Measurements from ENCODE around the gene CHD9. TPM values are rescaled to one million over a fixed set of nuclear protein-coding genes. Genes with fewer than 3 reads are reported as not detected.

Gene CHD9
- total and polyA plus RNA-seq, 4 donors: 6.2 to 46.6 (median 32.5) TPM

DNA sequence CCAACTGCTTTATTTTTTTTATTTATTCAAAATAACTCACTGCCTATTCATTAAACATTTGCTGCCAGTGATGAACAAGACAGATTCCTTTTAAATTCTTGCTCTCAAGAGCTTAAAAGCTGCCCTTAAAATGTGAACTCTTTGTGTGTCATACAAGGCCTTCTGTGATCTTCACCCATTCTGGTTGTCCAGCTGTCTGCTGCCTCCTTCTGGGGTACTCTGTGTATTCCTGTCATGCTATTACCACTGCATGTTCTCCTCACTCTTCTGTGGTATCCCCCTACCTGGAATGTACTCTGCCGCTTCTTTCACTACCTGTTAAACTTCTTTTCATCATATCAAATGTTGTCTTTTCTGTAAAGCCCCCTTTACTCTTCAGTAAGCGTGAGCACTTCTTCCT, 165.8 kb downstream of the CHD9 start:
- WGBS: 89% methylated on average over 2 of the region's 2 CpGs
- DNase-seq (ENCODE audit: low spot score): no peak
- H3K9me3 ChIP-seq (ENCODE audit: control insufficient read depth in 4 of 4, low read length in 3 of 4): no peaks in the 10 kb centered on the region
- H3K27ac ChIP-seq (ENCODE audit: low read depth in 1 of 2, low read length in 2 of 2): no peak overlapping the region
- H3K4me1 ChIP-seq (ENCODE audit: control insufficient read depth in 4 of 4, insufficient read depth in 4 of 4, low read length in 3 of 4): peaks cover 0 to 7% (median 1%) of the 10 kb centered on the region in 4 donors
- H3K9ac ChIP-seq (ENCODE audit: low read depth in 1 of 2, low read length in 2 of 2): no peak overlapping the region
- no peaks in the 10 kb centered on the region for H3K27me3 ChIP-seq (ENCODE audit: control insufficient read depth in 4 of 4, insufficient read depth in 4 of 4, low read length in 3 of 4)
- H3K4me3 ChIP-seq (ENCODE audit: low read depth in 1 of 3, low read length in 3 of 3): no peak overlapping the region
- TF ChIP-seq, protein P1, sequence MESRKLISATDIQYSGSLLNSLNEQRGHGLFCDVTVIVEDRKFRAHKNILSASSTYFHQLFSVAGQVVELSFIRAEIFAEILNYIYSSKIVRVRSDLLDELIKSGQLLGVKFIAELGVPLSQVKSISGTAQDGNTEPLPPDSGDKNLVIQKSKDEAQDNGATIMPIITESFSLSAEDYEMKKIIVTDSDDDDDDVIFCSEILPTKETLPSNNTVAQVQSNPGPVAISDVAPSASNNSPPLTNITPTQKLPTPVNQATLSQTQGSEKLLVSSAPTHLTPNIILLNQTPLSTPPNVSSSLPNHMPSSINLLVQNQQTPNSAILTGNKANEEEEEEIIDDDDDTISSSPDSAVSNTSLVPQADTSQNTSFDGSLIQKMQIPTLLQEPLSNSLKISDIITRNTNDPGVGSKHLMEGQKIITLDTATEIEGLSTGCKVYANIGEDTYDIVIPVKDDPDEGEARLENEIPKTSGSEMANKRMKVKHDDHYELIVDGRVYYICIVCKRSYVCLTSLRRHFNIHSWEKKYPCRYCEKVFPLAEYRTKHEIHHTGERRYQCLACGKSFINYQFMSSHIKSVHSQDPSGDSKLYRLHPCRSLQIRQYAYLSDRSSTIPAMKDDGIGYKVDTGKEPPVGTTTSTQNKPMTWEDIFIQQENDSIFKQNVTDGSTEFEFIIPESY (IDR thresholded peaks at IDR 0.05): no peak
- TF ChIP-seq RAD21 (IDR thresholded peaks at IDR 0.05): peak in 1 of 2 donors; percentile 49
- peaks cover 0 to 16% (median 5%) of the 10 kb centered on the region in 4 donors for H3K36me3 ChIP-seq (ENCODE audit: control insufficient read depth in 4 of 4, insufficient read depth in 3 of 4, low read depth in 1 of 4, low read length in 3 of 4)

DNA sequence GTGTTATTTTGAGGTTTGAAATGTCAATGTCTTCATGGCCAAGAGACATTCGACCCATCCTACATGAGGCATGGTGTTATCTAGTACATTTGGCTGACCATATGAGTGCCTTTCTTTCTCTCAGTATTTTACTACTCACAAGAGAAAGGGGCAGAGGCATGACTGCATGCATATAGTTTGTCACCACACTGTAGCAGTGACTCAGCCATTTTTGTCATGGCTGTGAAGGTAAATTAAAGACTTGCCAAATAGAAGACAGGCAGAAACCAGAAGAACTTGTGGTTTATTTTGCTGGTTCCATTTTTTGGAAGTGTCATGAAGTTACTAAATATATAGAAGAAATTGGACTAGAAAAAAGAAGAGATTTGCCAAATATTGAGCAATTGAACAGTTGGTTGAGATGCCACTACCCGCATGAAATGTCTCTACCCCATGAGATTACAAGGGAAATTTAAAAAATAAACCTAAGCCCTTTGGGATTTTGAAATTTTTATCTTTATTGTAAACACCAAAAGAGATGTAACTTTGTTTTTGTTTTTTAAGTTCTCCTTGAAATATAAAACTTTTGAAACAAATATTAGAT, 170.3 kb downstream of the CHD9 start:
- Histone ChIP-seq H3K4me3 (ENCODE audit: low read depth in 1 of 3, low read length in 3 of 3) (no peak overlapping the region), H3K27me3 (ENCODE audit: control insufficient read depth in 4 of 4, insufficient read depth in 4 of 4, low read length in 3 of 4) (no peaks in the 10 kb centered on the region), H3K9me3 (ENCODE audit: control insufficient read depth in 4 of 4, low read length in 3 of 4) (no peaks in the 10 kb centered on the region), H3K27ac (ENCODE audit: low read depth in 1 of 2, low read length in 2 of 2) (no peak overlapping the region), H3K4me1 (ENCODE audit: control insufficient read depth in 4 of 4, insufficient read depth in 4 of 4, low read length in 3 of 4) (peaks cover 0 to 4% (median under 1%) of the 10 kb centered on the region in 4 donors), H3K36me3 (ENCODE audit: control insufficient read depth in 4 of 4, insufficient read depth in 3 of 4, low read depth in 1 of 4, low read length in 3 of 4) (peaks cover 2 to 35% (median 27%) of the 10 kb centered on the region in 4 donors), H3K9ac (ENCODE audit: low read depth in 1 of 2, low read length in 2 of 2) (no peak overlapping the region)
- WGBS: 74% methylated on average over 2 of the region's 2 CpGs
- no peak for DNase-seq (ENCODE audit: low spot score)
- no peak for TF ChIP-seq SP1 (IDR thresholded peaks at IDR 0.05)
- TF ChIP-seq, protein P2, sequence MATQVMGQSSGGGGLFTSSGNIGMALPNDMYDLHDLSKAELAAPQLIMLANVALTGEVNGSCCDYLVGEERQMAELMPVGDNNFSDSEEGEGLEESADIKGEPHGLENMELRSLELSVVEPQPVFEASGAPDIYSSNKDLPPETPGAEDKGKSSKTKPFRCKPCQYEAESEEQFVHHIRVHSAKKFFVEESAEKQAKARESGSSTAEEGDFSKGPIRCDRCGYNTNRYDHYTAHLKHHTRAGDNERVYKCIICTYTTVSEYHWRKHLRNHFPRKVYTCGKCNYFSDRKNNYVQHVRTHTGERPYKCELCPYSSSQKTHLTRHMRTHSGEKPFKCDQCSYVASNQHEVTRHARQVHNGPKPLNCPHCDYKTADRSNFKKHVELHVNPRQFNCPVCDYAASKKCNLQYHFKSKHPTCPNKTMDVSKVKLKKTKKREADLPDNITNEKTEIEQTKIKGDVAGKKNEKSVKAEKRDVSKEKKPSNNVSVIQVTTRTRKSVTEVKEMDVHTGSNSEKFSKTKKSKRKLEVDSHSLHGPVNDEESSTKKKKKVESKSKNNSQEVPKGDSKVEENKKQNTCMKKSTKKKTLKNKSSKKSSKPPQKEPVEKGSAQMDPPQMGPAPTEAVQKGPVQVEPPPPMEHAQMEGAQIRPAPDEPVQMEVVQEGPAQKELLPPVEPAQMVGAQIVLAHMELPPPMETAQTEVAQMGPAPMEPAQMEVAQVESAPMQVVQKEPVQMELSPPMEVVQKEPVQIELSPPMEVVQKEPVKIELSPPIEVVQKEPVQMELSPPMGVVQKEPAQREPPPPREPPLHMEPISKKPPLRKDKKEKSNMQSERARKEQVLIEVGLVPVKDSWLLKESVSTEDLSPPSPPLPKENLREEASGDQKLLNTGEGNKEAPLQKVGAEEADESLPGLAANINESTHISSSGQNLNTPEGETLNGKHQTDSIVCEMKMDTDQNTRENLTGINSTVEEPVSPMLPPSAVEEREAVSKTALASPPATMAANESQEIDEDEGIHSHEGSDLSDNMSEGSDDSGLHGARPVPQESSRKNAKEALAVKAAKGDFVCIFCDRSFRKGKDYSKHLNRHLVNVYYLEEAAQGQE (IDR thresholded peaks at IDR 0.05): no peak
- TF ChIP-seq EGR1 (IDR thresholded peaks at IDR 0.05; ENCODE audit: low read depth in 2 of 2): no peak
- TF ChIP-seq NR2F2 (IDR thresholded peaks at IDR 0.05): no peak
- TF ChIP-seq, protein P3, sequence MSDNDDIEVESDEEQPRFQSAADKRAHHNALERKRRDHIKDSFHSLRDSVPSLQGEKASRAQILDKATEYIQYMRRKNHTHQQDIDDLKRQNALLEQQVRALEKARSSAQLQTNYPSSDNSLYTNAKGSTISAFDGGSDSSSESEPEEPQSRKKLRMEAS (IDR thresholded peaks at IDR 0.05): no peak
- no peak for TF ChIP-seq FOXA2 (IDR thresholded peaks at IDR 0.05)
- no peak for TF ChIP-seq RAD21 (IDR thresholded peaks at IDR 0.05)
- no peak for TF ChIP-seq FOXA1 (IDR thresholded peaks at IDR 0.05)
- TF ChIP-seq TAF1 (conservative IDR thresholded peaks at IDR 0.05): no peak
- TF ChIP-seq YY1 (IDR thresholded peaks at IDR 0.05): no peak
- no peak for TF ChIP-seq GABPA (IDR thresholded peaks at IDR 0.05 in 1 of 2, conservative IDR thresholded peaks at IDR 0.05 in 1 of 2)
- TF ChIP-seq RXRA (IDR thresholded peaks at IDR 0.05): no peak
- TF ChIP-seq, protein P4, sequence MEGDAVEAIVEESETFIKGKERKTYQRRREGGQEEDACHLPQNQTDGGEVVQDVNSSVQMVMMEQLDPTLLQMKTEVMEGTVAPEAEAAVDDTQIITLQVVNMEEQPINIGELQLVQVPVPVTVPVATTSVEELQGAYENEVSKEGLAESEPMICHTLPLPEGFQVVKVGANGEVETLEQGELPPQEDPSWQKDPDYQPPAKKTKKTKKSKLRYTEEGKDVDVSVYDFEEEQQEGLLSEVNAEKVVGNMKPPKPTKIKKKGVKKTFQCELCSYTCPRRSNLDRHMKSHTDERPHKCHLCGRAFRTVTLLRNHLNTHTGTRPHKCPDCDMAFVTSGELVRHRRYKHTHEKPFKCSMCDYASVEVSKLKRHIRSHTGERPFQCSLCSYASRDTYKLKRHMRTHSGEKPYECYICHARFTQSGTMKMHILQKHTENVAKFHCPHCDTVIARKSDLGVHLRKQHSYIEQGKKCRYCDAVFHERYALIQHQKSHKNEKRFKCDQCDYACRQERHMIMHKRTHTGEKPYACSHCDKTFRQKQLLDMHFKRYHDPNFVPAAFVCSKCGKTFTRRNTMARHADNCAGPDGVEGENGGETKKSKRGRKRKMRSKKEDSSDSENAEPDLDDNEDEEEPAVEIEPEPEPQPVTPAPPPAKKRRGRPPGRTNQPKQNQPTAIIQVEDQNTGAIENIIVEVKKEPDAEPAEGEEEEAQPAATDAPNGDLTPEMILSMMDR (IDR thresholded peaks at IDR 0.05; ENCODE audit: low read depth, low read length, missing input control): no peak
- no peak for TF ChIP-seq HNF4G (IDR thresholded peaks at IDR 0.05)
- no peak for TF ChIP-seq JUND (IDR thresholded peaks at IDR 0.05)
- TF ChIP-seq, protein P5, sequence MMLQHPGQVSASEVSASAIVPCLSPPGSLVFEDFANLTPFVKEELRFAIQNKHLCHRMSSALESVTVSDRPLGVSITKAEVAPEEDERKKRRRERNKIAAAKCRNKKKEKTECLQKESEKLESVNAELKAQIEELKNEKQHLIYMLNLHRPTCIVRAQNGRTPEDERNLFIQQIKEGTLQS (IDR thresholded peaks at IDR 0.05): no peak
- no peak for TF ChIP-seq HNF4A (conservative IDR thresholded peaks at IDR 0.05)
- TF ChIP-seq, protein P1 (IDR thresholded peaks at IDR 0.05): no peak

All from liver (tissue), 9 donors.